ENCODE measurements around the gene BAHCC1. TPM values are rescaled to one million over a fixed set of nuclear protein-coding genes. Genes with fewer than 3 reads are reported as not detected.

Gene BAHCC1
- total and polyA plus RNA-seq, 11 donors = 6.0 to 19.6 (median 8.9) TPM

- ATAC-seq (no peak), DNase-seq (no peak)
- Histone ChIP-seq H3K36me3 (no peaks in the 10 kb centered on the region), H3K4me1 (peaks cover 0 to 20% (median 12%) of the 10 kb centered on the region in 12 donors), H3K27me3 (peaks cover 0 to 15% (median 0%) of the 10 kb centered on the region in 9 donors), H3K4me3 (peak overlapping the region in 7 of 12 donors; percentile 23 to 50 (median 33)), H3K27ac (no peak overlapping the region), H3K9me3 (no peaks in the 10 kb centered on the region)
- intact Hi-C loops (cut with DNase I) = no loop called here
- WGBS, 4 donors = 81 to 96% (median 84%) methylated on average over 7 to 26 of the region's 26 CpGs
- TF ChIP-seq CTCF (IDR thresholded peaks at IDR 0.05) = no peak
- TF ChIP-seq POLR2A (IDR thresholded peaks at IDR 0.05) = no peak
Measured at GRCh38 chr17:81364278-81365147, 30.7 kb upstream of the BAHCC1 start.

- TF ChIP-seq CTCF (IDR thresholded peaks at IDR 0.05) (no peak), POLR2A (IDR thresholded peaks at IDR 0.05) (no peak)
- peaks cover 0 to 15% (median 0%) of the 10 kb centered on the region in 9 donors for H3K27me3 ChIP-seq
- H3K36me3 ChIP-seq = no peaks in the 10 kb centered on the region
- peak in 3 of 4 donors; percentile 72 to 88 (median 79) for ATAC-seq
- H3K9me3 ChIP-seq = no peaks in the 10 kb centered on the region
- WGBS, 4 donors = 24 to 37% (median 29%) methylated on average over 9 to 22 of the region's 22 CpGs
- peak in 4 of 5 donors; percentile 43 to 74 (median 63) for DNase-seq
- intact Hi-C loops (cut with DNase I) = no loop called here
- H3K4me3 ChIP-seq = peak overlapping the region in 10 of 12 donors; percentile 8 to 50 (median 34)
- H3K27ac ChIP-seq = peak overlapping the region in 1 of 12 donors; percentile 58
- H3K4me1 ChIP-seq = peaks cover 0 to 20% (median 12%) of the 10 kb centered on the region in 12 donors
Measured at GRCh38 chr17:81365148-81365600, 30.1 kb upstream of the BAHCC1 start.

GRCh38 chr17:81365601-81366585 is 29.4 kb upstream of the BAHCC1 start:
- intact Hi-C loops (cut with DNase I) = no loop called here
- Histone ChIP-seq H3K36me3 (no peaks in the 10 kb centered on the region), H3K27ac (peak overlapping the region in 1 of 12 donors; percentile 58)

More at GRCh38 chr17:81365601-81366585, 29.4 kb upstream of the BAHCC1 start:
- Histone ChIP-seq H3K9me3 (no peaks in the 10 kb centered on the region), H3K27me3 (peaks cover 0 to 15% (median 0%) of the 10 kb centered on the region in 9 donors), H3K4me1 (peaks cover 0 to 20% (median 12%) of the 10 kb centered on the region in 12 donors), H3K4me3 (peak overlapping the region in 8 of 12 donors; percentile 23 to 48 (median 34))
- ATAC-seq (peak in 3 of 4 donors; percentile 36 to 53 (median 48)), DNase-seq (no peak)
- TF ChIP-seq CTCF (IDR thresholded peaks at IDR 0.05) = no peak
- TF ChIP-seq POLR2A (IDR thresholded peaks at IDR 0.05) = no peak
- WGBS, 4 donors = 53 to 75% (median 62%) methylated on average over 21 to 30 of the region's 30 CpGs
